ENCODE measurements around the gene EVL. TPM values are rescaled to one million over a fixed set of nuclear protein-coding genes. Genes with fewer than 3 reads are reported as not detected.

The EVL gene
- total and polyA plus RNA-seq, 2 donors (not counting 3 experiments of a cell fraction or from before 2014, with no cell fraction given), result 34.6 to 62.5 TPM

- Histone ChIP-seq H3K79me2 (ENCODE audit: control insufficient read depth, insufficient read depth, low read length) (no peaks in the 10 kb centered on the region), H2AFZ (ENCODE audit: low read depth, low read length) (no peak overlapping the region), H3K4me1 (ENCODE audit: control insufficient read depth, extremely low read depth, insufficient read depth, low read length) (peaks cover 16% of the 10 kb centered on the region), H3K27me3 (ENCODE audit: control insufficient read depth in 2 of 2, insufficient read depth in 2 of 2, low read length in 2 of 2) (no peaks in the 10 kb centered on the region), H3K9me1 (replicated peaks; ENCODE audit: control insufficient read depth, extremely low read depth, insufficient read depth, low read length) (no peaks in the 10 kb centered on the region), H3K36me3 (ENCODE audit: control insufficient read depth in 2 of 2, extremely low read depth in 1 of 2, insufficient read depth in 2 of 2, low read length in 2 of 2) (no peaks in the 10 kb centered on the region), H3K9ac (replicated peaks; ENCODE audit: extremely low read depth, insufficient read depth, low read length) (no peak overlapping the region), H3K9me3 (replicated peaks; ENCODE audit: control insufficient read depth, insufficient read depth, low read length) (no peaks in the 10 kb centered on the region), H3K27ac (ENCODE audit: insufficient read depth, low read depth, low read length) (no peak overlapping the region), H4K20me1 (replicated peaks; ENCODE audit: control insufficient read depth, extremely low read depth, insufficient read depth, low read length) (no peaks in the 10 kb centered on the region), H3K4me3 (replicated peaks in 1 of 3; ENCODE audit: insufficient read depth in 1 of 3, low read depth in 1 of 3, low read length in 3 of 3) (no peak overlapping the region), H3K4me2 (ENCODE audit: insufficient read depth, low read length) (no peak overlapping the region)
- POLR2A ChIA-PET, result no interaction called here
- BruUV-seq (replicated peaks), result no TSS peak
- TF ChIP-seq MAX (IDR thresholded peaks at IDR 0.05; ENCODE audit: insufficient read depth, insufficient read length), result no peak
- TF ChIP-seq EZH2 (IDR thresholded peaks at IDR 0.05; ENCODE audit: borderline replicate concordance, low read depth, low read length, severe bottlenecking), result no peak
- TF ChIP-seq POLR2A (IDR thresholded peaks at IDR 0.05; ENCODE audit: low read depth, low read length), result no peak
- TF ChIP-seq POLR2AphosphoS5 (IDR thresholded peaks at IDR 0.05; ENCODE audit: insufficient read depth, low read depth, low read length), result no peak
- no peak for TF ChIP-seq GATA2 (IDR thresholded peaks at IDR 0.05; ENCODE audit: insufficient read depth, insufficient read length, low read depth, low read length)
- TF ChIP-seq CTCF (IDR thresholded peaks at IDR 0.05; ENCODE audit: extremely low read depth in 1 of 2, insufficient read depth in 1 of 2, low read depth in 1 of 2, low read length in 2 of 2), result no peak
- no peak for TF ChIP-seq MYC (IDR thresholded peaks at IDR 0.05; ENCODE audit: low read depth, low read length)
- TF ChIP-seq JUN (IDR thresholded peaks at IDR 0.05; ENCODE audit: borderline replicate concordance, insufficient read depth, insufficient read length, low read depth), result no peak
- TF ChIP-seq FOS (IDR thresholded peaks at IDR 0.05; ENCODE audit: borderline replicate concordance, insufficient read depth, low read length), result no peak
- FAIRE-seq (no peak), DNase-seq (ENCODE audit: low read depth, low spot score) (no peak)
- dilution Hi-C loops (cut with MboI; ENCODE audit: extremely low pct_ligation_motif_present, low sequenced_read_pairs) (no loop called here), intact Hi-C loops (cut with micrococcal nuclease) (no loop called here)
- CTCF ChIA-PET, result interaction anchor here (0.9 to 1.5 kb wide), 3 partner anchors 9 to 46 kb away, joined by 3 to 7 read pairs (median 4); no protein-coding TSS in a partner anchor
Observed at GRCh38 chr14:100146531-100147091, 81.4 kb downstream of the EVL start.

Measured in endothelial cell of umbilical vein (primary cell).